CD4-positive, alpha-beta T cell (primary cell): ENCODE data around the gene NRF1. TPM values are rescaled to one million over a fixed set of nuclear protein-coding genes. Genes with fewer than 3 reads are reported as not detected.

Experiments
- ATAC-seq: fragments of 200-7000 bp; cut with Tn5 transposase; one replicate; pipeline ENCODE4 v1.10.0; 2022; ENCODE audit warnings: mild to moderate bottlenecking; ENCODE audit not compliant: poor library complexity
- CTCF ChIA-PET: fragments of 350-600 bp; sonication (Branson Sonifier 250); formaldehyde crosslinking; loops from one replicate; lab custom pipeline; 2021; ENCODE audit warnings: antibody characterized with exemption, inconsistent platforms; lab: Charles Lee
- POLR2A ChIA-PET: fragments of 350-600 bp; sonication (Branson Sonifier 250); formaldehyde crosslinking; loops from one replicate; lab custom pipeline; 2021; ENCODE audit warnings: antibody characterized with exemption, inconsistent platforms; lab: Charles Lee
- DNase-seq, 14 experiments: peaks; one replicate each; pipeline ENCODE4 v3.0.0-alpha.2; 2013 to 2020; ENCODE audit warnings: mixed read lengths in 2 of 14
- H3K27ac ChIP-seq, 2 donors: one replicate each; pipeline versions ENCODE4 v1.5.1 to v1.7.0; 2013; ENCODE audit warnings: low read length in 2 of 2, low read depth in 1 of 2, mild to moderate bottlenecking in 1 of 2
- H3K27me3 ChIP-seq, 2 experiments: 1 replicate in 1 of 2; 2 replicates in 1 of 2; pipeline versions ENCODE4 v1.6.1 to v1.7.0; 2013; ENCODE audit warnings: low read length in 2 of 2, control low read depth in 1 of 2, mild to moderate bottlenecking in 1 of 2, moderate library complexity in 1 of 2; ENCODE audit not compliant: insufficient read depth in 2 of 2, control insufficient read depth in 1 of 2
- H3K36me3 ChIP-seq: one replicate; pipeline ENCODE4 v1.6.1; 2013; ENCODE audit warnings: low read length, control low read depth; ENCODE audit not compliant: insufficient read depth
- H3K4me1 ChIP-seq: one replicate; pipeline ENCODE4 v1.6.1; 2013; ENCODE audit warnings: low read length, control low read depth; ENCODE audit not compliant: insufficient read depth
- H3K4me3 ChIP-seq: one replicate; pipeline ENCODE4 v1.5.1; 2013; ENCODE audit warnings: mild to moderate bottlenecking, low read length, moderate library complexity
- H3K9me3 ChIP-seq, 2 experiments: 1 replicate in 1 of 2; 2 replicates in 1 of 2; pipeline versions ENCODE4 v1.6.1 to v1.7.0; 2013; ENCODE audit warnings: low read length in 2 of 2, mild to moderate bottlenecking in 2 of 2, control low read depth in 1 of 2, moderate library complexity in 1 of 2; ENCODE audit not compliant: control insufficient read depth in 1 of 2, insufficient read depth in 1 of 2
- H3K27ac Mint-ChIP-seq: one replicate; pipeline ENCODE4 v1.8.0; 2020; ENCODE audit warnings: mixed read lengths
- H3K27me3 Mint-ChIP-seq: one replicate; pipeline ENCODE4 v1.8.0; 2021; ENCODE audit warnings: mixed read lengths
- H3K36me3 Mint-ChIP-seq: one replicate; pipeline ENCODE4 v1.8.0; 2021; ENCODE audit warnings: low read depth, mixed read lengths
- H3K4me1 Mint-ChIP-seq: one replicate; pipeline ENCODE4 v1.8.0; 2021; ENCODE audit warnings: low read depth, mixed read lengths
- H3K4me3 Mint-ChIP-seq: one replicate; pipeline ENCODE4 v1.8.0; 2020; ENCODE audit warnings: mild to moderate bottlenecking, mixed read lengths
- H3K9me3 Mint-ChIP-seq: one replicate; pipeline ENCODE4 v1.8.0; 2020; ENCODE audit warnings: mixed read lengths
- CTCF ChIP-seq: fragments of 200-600 bp; IDR thresholded peaks from one replicate; pipeline ENCODE4 v1.8.0; 2022; ENCODE audit warnings: antibody characterized with exemption, mild to moderate bottlenecking
- intact Hi-C, 2 experiments: fragments of 100-400 bp; cut with DNase I in 1 of 2; cut with micrococcal nuclease in 1 of 2; formaldehyde crosslinking; loops; one replicate each; pipeline versions ENCODE4 v1.15.1 to v1.9.0; 2023 to 2025; cut with DNase I, micrococcal nuclease
- total RNA-seq, 174 experiments: library from RNA in 2 of 174; stranded (reverse) in 2 of 174; gene quantifications; one replicate each; pipeline ENCODE4 v1.2.3 and lab custom pipeline; 2021 to 2026

Gene NRF1
- total RNA-seq, 2 experiments from 2014 or later = 35.4 to 36.1 TPM

- no peak for ATAC-seq
- peaks cover 86% of the 10 kb centered on the region for H3K36me3 ChIP-seq
- H3K9me3 Mint-ChIP-seq = no peaks in the 10 kb centered on the region
- intact Hi-C loops = no loop called here
- POLR2A ChIA-PET = no interaction called here
- DNase-seq = no peak
- H3K4me1 ChIP-seq = no peaks in the 10 kb centered on the region
- peaks cover 97% of the 10 kb centered on the region for H3K36me3 Mint-ChIP-seq
- TF ChIP-seq CTCF = no peak
- H3K27me3 ChIP-seq = no peaks in the 10 kb centered on the region
- no peak overlapping the region for H3K4me3 ChIP-seq
- no peak overlapping the region for H3K27ac Mint-ChIP-seq
- H3K4me3 Mint-ChIP-seq = no peak overlapping the region
- no peaks in the 10 kb centered on the region for H3K9me3 ChIP-seq
- H3K27me3 Mint-ChIP-seq = no peaks in the 10 kb centered on the region
- H3K27ac ChIP-seq = no peak overlapping the region
- CTCF ChIA-PET = no interaction called here
- no peaks in the 10 kb centered on the region for H3K4me1 Mint-ChIP-seq
These were observed 103.1 kb downstream of the NRF1 start for GRCh38 chr7:129714514-129715063.

GRCh38 chr7:129719980-129720732 is 108.6 kb downstream of the NRF1 start:
- Mint-ChIP-seq H3K4me3 (no peak overlapping the region), H3K36me3 (peaks cover 87% of the 10 kb centered on the region), H3K9me3 (no peaks in the 10 kb centered on the region), H3K27me3 (no peaks in the 10 kb centered on the region), H3K27ac (no peak overlapping the region), H3K4me1 (no peaks in the 10 kb centered on the region)
- no peaks in the 10 kb centered on the region for H3K9me3 ChIP-seq
- H3K36me3 ChIP-seq = peaks cover 74% of the 10 kb centered on the region
- H3K27me3 ChIP-seq = no peaks in the 10 kb centered on the region
- ChIA-PET CTCF (no interaction called here), POLR2A (no interaction called here)
- TF ChIP-seq CTCF = no peak
- no peak overlapping the region for H3K27ac ChIP-seq
- no peak for ATAC-seq
- no peak for DNase-seq
- H3K4me3 ChIP-seq = no peak overlapping the region
- no peaks in the 10 kb centered on the region for H3K4me1 ChIP-seq
- intact Hi-C loops = no loop called here

DNA sequence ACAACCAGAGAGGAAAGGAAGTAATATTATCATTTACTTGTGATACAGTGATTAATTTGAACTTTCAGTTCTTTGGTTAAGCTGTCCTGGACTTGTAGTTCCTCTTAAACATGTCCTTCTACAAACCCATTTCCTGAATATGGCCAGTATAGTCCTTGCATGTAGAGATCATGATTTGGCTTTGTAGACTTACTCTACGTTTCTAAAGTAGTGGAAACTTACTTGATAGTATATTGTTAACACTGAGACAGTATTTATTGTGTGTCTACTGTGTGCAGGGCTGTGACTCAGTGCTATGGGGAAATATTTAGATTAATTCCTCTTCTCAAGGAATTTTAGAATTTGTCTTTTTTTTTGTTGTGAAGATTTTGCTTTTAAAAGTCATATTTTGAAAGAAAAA is 109.5 kb downstream of the NRF1 start:
- TF ChIP-seq CTCF = no peak
- DNase-seq (no peak), ATAC-seq (no peak)
- Histone ChIP-seq H3K4me1 (no peaks in the 10 kb centered on the region), H3K9me3 (no peaks in the 10 kb centered on the region), H3K36me3 (peaks cover 76% of the 10 kb centered on the region), H3K27me3 (no peaks in the 10 kb centered on the region), H3K4me3 (no peak overlapping the region), H3K27ac (no peak overlapping the region)
- Mint-ChIP-seq H3K27ac (no peak overlapping the region), H3K36me3 (peaks cover 86% of the 10 kb centered on the region), H3K9me3 (no peaks in the 10 kb centered on the region), H3K4me3 (no peak overlapping the region), H3K27me3 (no peaks in the 10 kb centered on the region), H3K4me1 (no peaks in the 10 kb centered on the region)
- intact Hi-C loops = no loop called here
- ChIA-PET CTCF (no interaction called here), POLR2A (no interaction called here)
